WTC11 (cell line): ENCODE measurements around the gene TNS4. TPM values are rescaled to one million over a fixed set of nuclear protein-coding genes. Genes with fewer than 3 reads are reported as not detected.
A peak's percentile ranks its signal among the peaks of the same experiment; 100 is the strongest.

Experiments used
- ATAC-seq: fragments of 200-7000 bp; cut with Tn5 transposase; 2 replicates; pipeline ENCODE4 v1.10.0; 2021; ENCODE audit warnings: mild to moderate bottlenecking, moderate library complexity
- CTCF ChIA-PET: fragments of 300-600 bp; sonication (Branson Sonifier 250); formaldehyde crosslinking; loops from one replicate; lab custom pipeline; 2021; ENCODE audit warnings: antibody characterized with exemption; lab: Charles Lee
- POLR2A ChIA-PET: fragments of 350-600 bp; sonication (Branson Sonifier 250); formaldehyde crosslinking; loops from one replicate; lab custom pipeline; 2021; ENCODE audit warnings: antibody characterized with exemption; lab: Charles Lee
- DNase-seq: peaks from one replicate; pipeline ENCODE4 v3.0.0; 2021; ENCODE audit warnings: low spot score
- H3K27ac Mint-ChIP-seq: 2 replicates; pipeline ENCODE4 v1.8.0; 2021; ENCODE audit warnings: mixed read lengths
- H3K27me3 Mint-ChIP-seq: 2 replicates; pipeline ENCODE4 v1.8.0; 2021; ENCODE audit warnings: low read depth, mild to moderate bottlenecking, moderate library complexity, mixed read lengths
- H3K36me3 Mint-ChIP-seq: 2 replicates; pipeline ENCODE4 v1.8.0; 2021; ENCODE audit warnings: mixed read lengths
- H3K4me1 Mint-ChIP-seq: 2 replicates; pipeline ENCODE4 v1.8.0; 2022; ENCODE audit warnings: mixed read lengths
- H3K4me3 Mint-ChIP-seq: 2 replicates; pipeline ENCODE4 v1.8.0; 2021; ENCODE audit warnings: mild to moderate bottlenecking, moderate library complexity, mixed read lengths
- H3K9me3 Mint-ChIP-seq: 2 replicates; pipeline ENCODE4 v1.8.0; 2021; ENCODE audit warnings: mixed read lengths
- CBFB ChIP-seq: sonication (generic); formaldehyde crosslinking; IDR thresholded peaks from 2 replicates; pipeline ENCODE4 v1.8.1; 2022; ENCODE audit warnings: mild to moderate bottlenecking, low read depth, missing genetic modification reagents
- CTCF ChIP-seq: fragments of 200-600 bp; IDR thresholded peaks from 2 replicates; pipeline ENCODE4 v1.8.0; 2022; ENCODE audit warnings: antibody characterized with exemption
- FOXJ3 ChIP-seq: sonication (generic); formaldehyde crosslinking; IDR thresholded peaks from 2 replicates; pipeline ENCODE4 v1.9.0; 2021; ENCODE audit warnings: missing genetic modification reagents, mild to moderate bottlenecking, borderline replicate concordance
- GABPB1 ChIP-seq: sonication (generic); formaldehyde crosslinking; IDR thresholded peaks from 2 replicates; pipeline ENCODE4 v1.8.1; 2023; ENCODE audit warnings: mild to moderate bottlenecking, missing genetic modification reagents
- JAZF1 ChIP-seq: fragments of 250-450 bp; sonication (Bioruptor Pico); IDR thresholded peaks from 2 replicates; pipeline ENCODE4 v1.9.0; 2021; ENCODE audit warnings: moderate library complexity, mild to moderate bottlenecking, inconsistent platforms
- MAX ChIP-seq: sonication (generic); formaldehyde crosslinking; IDR thresholded peaks from 2 replicates; pipeline ENCODE4 v1.8.0; 2022; ENCODE audit warnings: mild to moderate bottlenecking, missing genetic modification reagents
- NFYB ChIP-seq: sonication (generic); formaldehyde crosslinking; conservative IDR thresholded peaks from 2 replicates; pipeline ENCODE4 v1.8.0; 2022; ENCODE audit warnings: low read depth, missing genetic modification reagents
- NR1H2 ChIP-seq: sonication (generic); formaldehyde crosslinking; IDR thresholded peaks from 2 replicates; pipeline ENCODE4 v1.9.0; 2021; ENCODE audit warnings: mild to moderate bottlenecking, moderate library complexity, missing genetic modification reagents
- NR2C2 ChIP-seq: sonication (generic); formaldehyde crosslinking; IDR thresholded peaks from 2 replicates; pipeline ENCODE4 v1.8.0; 2022; ENCODE audit warnings: mild to moderate bottlenecking, missing genetic modification reagents
- PREB ChIP-seq: sonication (generic); formaldehyde crosslinking; IDR thresholded peaks from 2 replicates; pipeline ENCODE4 v1.8.1; 2022; ENCODE audit warnings: mild to moderate bottlenecking, missing genetic modification reagents, moderate library complexity, borderline replicate concordance
- SOX15 ChIP-seq: fragments of 250-450 bp; sonication (Bioruptor Pico); IDR thresholded peaks from 2 replicates; pipeline ENCODE4 v1.9.0; 2021; ENCODE audit warnings: mild to moderate bottlenecking
- TP53 ChIP-seq: sonication (generic); formaldehyde crosslinking; IDR thresholded peaks from 2 replicates; pipeline ENCODE4 v1.8.1; 2023; ENCODE audit warnings: mild to moderate bottlenecking, missing genetic modification reagents
- ZNF219 ChIP-seq: sonication (generic); formaldehyde crosslinking; IDR thresholded peaks from 2 replicates; pipeline ENCODE4 v1.8.0; 2023; ENCODE audit warnings: missing genetic modification reagents, mild to moderate bottlenecking, borderline replicate concordance
- ZNF263 ChIP-seq: sonication (generic); formaldehyde crosslinking; IDR thresholded peaks from 2 replicates; pipeline ENCODE4 v1.8.1; 2022; ENCODE audit warnings: low read depth, mild to moderate bottlenecking, moderate library complexity, missing genetic modification reagents
- ZNF396 ChIP-seq: fragments of 250-450 bp; sonication (Bioruptor Pico); IDR thresholded peaks from 2 replicates; pipeline ENCODE4 v1.8.0; 2021; ENCODE audit warnings: mild to moderate bottlenecking, moderate library complexity, borderline replicate concordance
- total RNA-seq: library from RNA; stranded (reverse); gene quantifications from 3 replicates; pipeline ENCODE4 v1.2.3, GENCODE V29; 2021
- TF ChIP-seq, protein P1 (sequence below): sonication (generic); formaldehyde crosslinking; IDR thresholded peaks from 2 replicates; pipeline ENCODE4 v1.8.1; 2023; ENCODE audit warnings: mild to moderate bottlenecking, missing genetic modification reagents
- TF ChIP-seq, protein P2 (sequence below): sonication (generic); formaldehyde crosslinking; IDR thresholded peaks from 2 replicates; pipeline ENCODE4 v1.8.1; 2022; ENCODE audit warnings: low read depth, mild to moderate bottlenecking, moderate library complexity, missing genetic modification reagents, borderline replicate concordance
- TF ChIP-seq, protein P3 (sequence below): sonication (generic); formaldehyde crosslinking; IDR thresholded peaks from 2 replicates; pipeline ENCODE4 v1.8.1; 2022; ENCODE audit warnings: mild to moderate bottlenecking, moderate library complexity, missing genetic modification reagents
- TF ChIP-seq, protein P4 (sequence below): fragments of 250-450 bp; sonication (Bioruptor Pico); IDR thresholded peaks from 2 replicates; pipeline ENCODE4 v1.9.0; 2021; ENCODE audit warnings: moderate library complexity, mild to moderate bottlenecking, inconsistent platforms, borderline replicate concordance
- TF ChIP-seq, protein P5 (sequence below): sonication (generic); formaldehyde crosslinking; IDR thresholded peaks from 2 replicates; pipeline ENCODE4 v1.8.0; 2023; ENCODE audit warnings: missing genetic modification reagents, mild to moderate bottlenecking, borderline replicate concordance

Gene TNS4
- total RNA-seq, 1 experiment from 2014 or later, result 0.87 TPM

DNA sequence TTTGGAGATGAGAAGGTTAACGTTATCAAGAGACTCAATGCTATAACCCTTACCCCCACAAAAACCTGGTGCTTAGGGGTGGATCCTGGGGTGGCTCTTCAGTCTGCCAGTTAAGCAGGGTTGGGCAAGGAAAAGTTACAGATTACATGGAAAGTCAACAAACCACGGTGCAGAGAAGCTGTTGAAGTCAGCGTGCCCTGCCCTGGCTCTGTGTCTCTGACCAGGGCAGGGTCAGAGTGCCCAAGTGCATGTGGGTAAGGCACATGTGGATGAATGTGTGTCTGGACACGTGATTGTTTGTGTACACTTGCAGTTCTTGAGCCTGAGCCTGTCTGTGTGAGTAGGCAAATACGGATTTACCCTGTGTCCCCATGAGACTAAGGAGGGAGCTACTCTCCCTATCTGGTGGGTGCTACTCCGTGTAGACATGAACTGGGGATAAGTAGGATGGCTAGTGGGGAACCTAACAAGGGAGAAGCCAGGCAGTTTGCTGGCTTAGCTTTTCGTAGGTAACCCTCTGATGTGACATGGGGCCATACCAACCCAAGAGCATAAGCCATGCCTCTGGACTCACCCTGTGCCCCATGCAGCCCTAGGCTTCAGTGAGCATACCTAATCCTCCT is 52.7 kb downstream of the TNS4 start:
- ATAC-seq, result no peak
- TF ChIP-seq JAZF1 (CRISPR knock-in tag) (no peak), GABPB1 (CRISPR knock-in tag) (peak; percentile 72)
- no peaks in the 10 kb centered on the region for H3K9me3 Mint-ChIP-seq
- no peak for DNase-seq
- no peaks in the 10 kb centered on the region for H3K27me3 Mint-ChIP-seq
- ChIA-PET POLR2A (no interaction called here), CTCF (interaction anchor here (0.8 to 17.3 kb wide), 8 partner anchors 11 to 108 kb away, joined by 3 to 293 read pairs (median 8); no protein-coding TSS in a partner anchor)
- H3K27ac Mint-ChIP-seq, result peak overlapping the region; percentile 58
- peaks cover 14% of the 10 kb centered on the region for H3K36me3 Mint-ChIP-seq
- peaks cover 48% of the 10 kb centered on the region for H3K4me1 Mint-ChIP-seq
- H3K4me3 Mint-ChIP-seq, result no peak overlapping the region

DNA sequence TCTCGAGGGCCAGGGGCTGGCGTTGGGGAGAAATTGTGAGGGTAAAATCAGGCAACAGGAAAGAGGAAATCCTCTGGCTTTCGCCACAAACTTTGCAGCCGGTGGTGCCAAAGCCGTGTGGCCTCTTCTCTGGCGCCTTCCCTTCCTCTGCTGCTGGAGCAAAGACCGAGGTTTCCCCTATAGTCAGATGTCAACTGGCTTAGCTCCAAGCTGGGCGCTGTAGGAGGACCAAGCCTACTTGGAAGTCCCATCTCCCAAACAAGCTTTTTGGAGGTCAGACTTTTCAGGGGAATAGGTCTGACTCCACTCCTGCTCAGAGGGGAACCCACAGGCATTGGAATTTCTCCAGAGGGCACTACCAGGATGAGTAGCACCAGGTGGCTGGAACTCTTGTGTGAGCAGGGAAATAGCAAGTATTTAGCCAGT is 53.2 kb downstream of the TNS4 start:
- Mint-ChIP-seq H3K27ac (0 out of 2 replicates have a peak overlapping the region, but pooled peaks have one; percentile 58), H3K4me1 (peaks cover 46% of the 10 kb centered on the region), H3K4me3 (no peak overlapping the region), H3K27me3 (no peaks in the 10 kb centered on the region), H3K36me3 (peaks cover 9% of the 10 kb centered on the region; the same call in 1 of the 2 replicates), H3K9me3 (no peaks in the 10 kb centered on the region)
- CTCF ChIA-PET, result interaction anchor here (0.8 to 17.3 kb wide), 10 partner anchors 10 to 109 kb away, joined by 3 to 293 read pairs (median 4); partner anchors contain the start of gene TOP2A
- DNase-seq (no peak), ATAC-seq (no peak)
- POLR2A ChIA-PET, result no interaction called here
- no peak for TF ChIP-seq NFYB (CRISPR knock-in tag)
- TF ChIP-seq ZNF396 (CRISPR knock-in tag), result no peak
- no peak for TF ChIP-seq NR1H2 (CRISPR knock-in tag)
- TF ChIP-seq, protein P1, sequence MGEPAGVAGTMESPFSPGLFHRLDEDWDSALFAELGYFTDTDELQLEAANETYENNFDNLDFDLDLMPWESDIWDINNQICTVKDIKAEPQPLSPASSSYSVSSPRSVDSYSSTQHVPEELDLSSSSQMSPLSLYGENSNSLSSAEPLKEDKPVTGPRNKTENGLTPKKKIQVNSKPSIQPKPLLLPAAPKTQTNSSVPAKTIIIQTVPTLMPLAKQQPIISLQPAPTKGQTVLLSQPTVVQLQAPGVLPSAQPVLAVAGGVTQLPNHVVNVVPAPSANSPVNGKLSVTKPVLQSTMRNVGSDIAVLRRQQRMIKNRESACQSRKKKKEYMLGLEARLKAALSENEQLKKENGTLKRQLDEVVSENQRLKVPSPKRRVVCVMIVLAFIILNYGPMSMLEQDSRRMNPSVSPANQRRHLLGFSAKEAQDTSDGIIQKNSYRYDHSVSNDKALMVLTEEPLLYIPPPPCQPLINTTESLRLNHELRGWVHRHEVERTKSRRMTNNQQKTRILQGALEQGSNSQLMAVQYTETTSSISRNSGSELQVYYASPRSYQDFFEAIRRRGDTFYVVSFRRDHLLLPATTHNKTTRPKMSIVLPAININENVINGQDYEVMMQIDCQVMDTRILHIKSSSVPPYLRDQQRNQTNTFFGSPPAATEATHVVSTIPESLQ (CRISPR knock-in tag), result no peak
- TF ChIP-seq TP53, result no peak
- no peak for TF ChIP-seq NR2C2
- no peak for TF ChIP-seq FOXJ3 (CRISPR knock-in tag)
- no peak for TF ChIP-seq SOX15 (CRISPR knock-in tag)
- no peak for TF ChIP-seq MAX
- no peak for TF ChIP-seq ZNF263 (CRISPR knock-in tag)
- no peak for TF ChIP-seq ZNF219 (CRISPR knock-in tag)
- no peak for TF ChIP-seq CTCF
- TF ChIP-seq PREB (CRISPR knock-in tag), result no peak
- TF ChIP-seq, protein P2, sequence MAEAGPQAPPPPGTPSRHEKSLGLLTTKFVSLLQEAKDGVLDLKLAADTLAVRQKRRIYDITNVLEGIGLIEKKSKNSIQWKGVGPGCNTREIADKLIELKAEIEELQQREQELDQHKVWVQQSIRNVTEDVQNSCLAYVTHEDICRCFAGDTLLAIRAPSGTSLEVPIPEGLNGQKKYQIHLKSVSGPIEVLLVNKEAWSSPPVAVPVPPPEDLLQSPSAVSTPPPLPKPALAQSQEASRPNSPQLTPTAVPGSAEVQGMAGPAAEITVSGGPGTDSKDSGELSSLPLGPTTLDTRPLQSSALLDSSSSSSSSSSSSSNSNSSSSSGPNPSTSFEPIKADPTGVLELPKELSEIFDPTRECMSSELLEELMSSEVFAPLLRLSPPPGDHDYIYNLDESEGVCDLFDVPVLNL (CRISPR knock-in tag), result no peak
- TF ChIP-seq, protein P3, sequence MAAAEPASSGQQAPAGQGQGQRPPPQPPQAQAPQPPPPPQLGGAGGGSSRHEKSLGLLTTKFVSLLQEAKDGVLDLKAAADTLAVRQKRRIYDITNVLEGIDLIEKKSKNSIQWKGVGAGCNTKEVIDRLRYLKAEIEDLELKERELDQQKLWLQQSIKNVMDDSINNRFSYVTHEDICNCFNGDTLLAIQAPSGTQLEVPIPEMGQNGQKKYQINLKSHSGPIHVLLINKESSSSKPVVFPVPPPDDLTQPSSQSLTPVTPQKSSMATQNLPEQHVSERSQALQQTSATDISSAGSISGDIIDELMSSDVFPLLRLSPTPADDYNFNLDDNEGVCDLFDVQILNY (CRISPR knock-in tag), result no peak
- TF ChIP-seq CBFB (CRISPR knock-in tag), result no peak
- TF ChIP-seq, protein P4, sequence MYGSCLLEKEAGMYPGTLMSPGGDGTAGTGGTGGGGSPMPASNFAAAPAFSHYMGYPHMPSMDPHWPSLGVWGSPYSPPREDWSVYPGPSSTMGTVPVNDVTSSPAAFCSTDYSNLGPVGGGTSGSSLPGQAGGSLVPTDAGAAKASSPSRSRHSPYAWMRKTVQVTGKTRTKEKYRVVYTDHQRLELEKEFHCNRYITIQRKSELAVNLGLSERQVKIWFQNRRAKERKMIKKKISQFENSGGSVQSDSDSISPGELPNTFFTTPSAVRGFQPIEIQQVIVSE (CRISPR knock-in tag), result no peak
- TF ChIP-seq, protein P5, sequence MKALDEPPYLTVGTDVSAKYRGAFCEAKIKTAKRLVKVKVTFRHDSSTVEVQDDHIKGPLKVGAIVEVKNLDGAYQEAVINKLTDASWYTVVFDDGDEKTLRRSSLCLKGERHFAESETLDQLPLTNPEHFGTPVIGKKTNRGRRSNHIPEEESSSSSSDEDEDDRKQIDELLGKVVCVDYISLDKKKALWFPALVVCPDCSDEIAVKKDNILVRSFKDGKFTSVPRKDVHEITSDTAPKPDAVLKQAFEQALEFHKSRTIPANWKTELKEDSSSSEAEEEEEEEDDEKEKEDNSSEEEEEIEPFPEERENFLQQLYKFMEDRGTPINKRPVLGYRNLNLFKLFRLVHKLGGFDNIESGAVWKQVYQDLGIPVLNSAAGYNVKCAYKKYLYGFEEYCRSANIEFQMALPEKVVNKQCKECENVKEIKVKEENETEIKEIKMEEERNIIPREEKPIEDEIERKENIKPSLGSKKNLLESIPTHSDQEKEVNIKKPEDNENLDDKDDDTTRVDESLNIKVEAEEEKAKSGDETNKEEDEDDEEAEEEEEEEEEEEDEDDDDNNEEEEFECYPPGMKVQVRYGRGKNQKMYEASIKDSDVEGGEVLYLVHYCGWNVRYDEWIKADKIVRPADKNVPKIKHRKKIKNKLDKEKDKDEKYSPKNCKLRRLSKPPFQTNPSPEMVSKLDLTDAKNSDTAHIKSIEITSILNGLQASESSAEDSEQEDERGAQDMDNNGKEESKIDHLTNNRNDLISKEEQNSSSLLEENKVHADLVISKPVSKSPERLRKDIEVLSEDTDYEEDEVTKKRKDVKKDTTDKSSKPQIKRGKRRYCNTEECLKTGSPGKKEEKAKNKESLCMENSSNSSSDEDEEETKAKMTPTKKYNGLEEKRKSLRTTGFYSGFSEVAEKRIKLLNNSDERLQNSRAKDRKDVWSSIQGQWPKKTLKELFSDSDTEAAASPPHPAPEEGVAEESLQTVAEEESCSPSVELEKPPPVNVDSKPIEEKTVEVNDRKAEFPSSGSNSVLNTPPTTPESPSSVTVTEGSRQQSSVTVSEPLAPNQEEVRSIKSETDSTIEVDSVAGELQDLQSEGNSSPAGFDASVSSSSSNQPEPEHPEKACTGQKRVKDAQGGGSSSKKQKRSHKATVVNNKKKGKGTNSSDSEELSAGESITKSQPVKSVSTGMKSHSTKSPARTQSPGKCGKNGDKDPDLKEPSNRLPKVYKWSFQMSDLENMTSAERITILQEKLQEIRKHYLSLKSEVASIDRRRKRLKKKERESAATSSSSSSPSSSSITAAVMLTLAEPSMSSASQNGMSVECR (CRISPR knock-in tag), result no peak
